Omental fat pad (tissue), 4 donors: ENCODE data around the gene AADACL4. TPM values are rescaled to one million over a fixed set of nuclear protein-coding genes. Genes with fewer than 3 reads are reported as not detected.

Experiments
- ATAC-seq: fragments of 150-250 bp; one replicate; pipeline ENCODE4 v1.9.1; 2016; ENCODE audit warnings: mild to moderate bottlenecking, moderate library complexity; ENCODE audit not compliant: low FRiP score
- DNase-seq: peaks from one replicate; pipeline ENCODE4 v3.0.0-alpha.2; 2019; ENCODE audit warnings: low spot score
- CTCF ChIP-seq, 3 donors: fragments of 450-650 bp; IDR thresholded peaks; one replicate each; pipeline ENCODE4 v1.5.1; 2016 to 2017; ENCODE audit warnings: antibody characterized with exemption in 3 of 3, mild to moderate bottlenecking in 3 of 3, moderate library complexity in 2 of 3
- total RNA-seq, 4 donors: library from RNA; depleted of rRNA; stranded (reverse); fragments of >200 nt; gene quantifications; one replicate each; pipeline ENCODE4 v1.1.0, GENCODE V29; 2016

Gene AADACL4
- total RNA-seq, 4 donors from 2014 or later = 0.28 TPM; not detected in 3

DNA sequence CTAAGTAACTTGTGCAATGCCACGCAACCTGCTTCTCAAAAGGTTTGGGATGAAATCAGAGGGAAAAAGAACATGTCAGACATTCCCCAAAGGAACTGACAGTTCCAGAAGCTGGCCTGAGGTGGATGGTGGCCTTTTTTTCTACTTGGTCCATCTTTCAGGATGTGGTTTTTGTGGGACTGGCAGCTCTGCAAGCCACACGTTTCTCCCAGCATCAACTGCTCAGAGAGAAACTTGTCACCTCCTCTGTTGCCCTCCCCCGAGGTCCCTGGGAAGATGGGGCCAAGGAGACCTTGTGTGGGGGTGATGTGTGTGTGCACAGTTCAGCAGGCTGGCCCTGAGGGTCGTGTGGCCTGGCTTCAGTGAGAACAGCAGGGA, 23.4 kb upstream of the AADACL4 start:
- TF ChIP-seq CTCF (IDR thresholded peaks at IDR 0.05) = no peak
- DNase-seq = no peak
- no peak for ATAC-seq

DNA sequence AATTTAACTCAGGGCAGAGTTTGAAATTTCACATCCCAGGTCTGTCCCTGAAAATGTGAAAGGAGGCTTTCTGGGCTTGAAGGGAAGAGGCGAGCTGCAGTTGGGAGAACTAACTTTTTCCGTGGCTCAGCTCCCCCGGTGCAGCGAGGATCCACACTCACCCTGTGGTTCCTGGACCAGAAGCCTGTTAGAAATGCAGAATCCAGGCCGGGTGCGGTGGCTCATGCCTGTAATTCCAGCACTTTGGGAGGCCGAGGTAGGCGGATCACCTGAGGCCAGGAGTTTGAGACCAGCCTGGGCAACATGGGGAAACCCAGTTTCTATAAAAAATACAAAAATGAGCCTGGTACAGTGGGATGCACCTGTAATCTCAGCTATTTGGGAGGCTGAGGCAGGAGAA, 23.0 kb upstream of the AADACL4 start:
- no peak for TF ChIP-seq CTCF (IDR thresholded peaks at IDR 0.05)
- no peak for ATAC-seq
- no peak for DNase-seq

DNA sequence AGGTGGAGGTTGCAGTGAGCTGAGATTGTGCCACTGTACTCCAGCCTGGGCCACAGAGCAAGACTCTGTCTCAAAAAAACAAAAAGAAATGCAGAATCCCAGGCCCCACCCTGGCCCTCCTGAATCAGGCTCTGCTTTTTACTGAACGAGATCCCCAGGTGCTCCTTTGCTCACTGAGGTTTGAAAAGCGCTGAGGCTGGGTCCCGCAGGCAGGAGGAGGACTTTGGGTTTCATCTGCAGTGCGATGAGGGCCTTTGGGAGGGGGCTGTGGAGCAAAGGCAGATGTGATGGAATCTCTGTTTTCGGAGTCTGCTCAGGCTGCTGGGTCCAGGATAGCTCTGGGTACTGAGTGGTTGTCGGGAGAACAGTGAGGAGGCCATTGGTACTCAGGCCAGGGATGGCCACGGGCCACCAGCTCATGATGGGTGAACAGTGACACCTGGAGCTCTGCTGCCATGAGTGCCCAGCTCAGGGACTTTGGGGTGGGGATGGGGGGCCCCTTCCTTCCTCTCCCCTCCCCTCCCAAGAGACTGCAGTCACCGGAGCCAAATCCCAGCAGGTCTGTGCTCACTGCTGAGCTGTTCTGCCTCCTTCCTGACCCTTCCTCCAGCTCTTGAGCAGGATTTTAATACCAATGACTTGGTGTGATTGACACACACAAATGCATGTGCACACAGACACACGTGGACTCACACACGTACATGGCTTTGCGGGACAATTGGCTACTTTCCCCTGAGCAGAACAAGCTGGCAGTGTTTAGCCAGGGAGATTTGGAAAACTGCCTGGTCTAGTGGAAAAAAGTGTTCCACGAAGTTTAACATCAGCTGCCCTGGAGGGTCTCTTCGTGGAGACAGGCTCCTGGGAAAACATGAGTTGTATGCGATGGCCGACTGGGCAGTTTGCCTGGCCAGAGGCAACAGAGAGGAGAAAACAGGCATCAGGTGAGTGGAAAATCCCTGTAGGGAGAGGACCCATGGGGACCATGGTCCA, 22.2 kb upstream of the AADACL4 start:
- ATAC-seq (no peak), DNase-seq (no peak)
- no peak for TF ChIP-seq CTCF (IDR thresholded peaks at IDR 0.05)

DNA sequence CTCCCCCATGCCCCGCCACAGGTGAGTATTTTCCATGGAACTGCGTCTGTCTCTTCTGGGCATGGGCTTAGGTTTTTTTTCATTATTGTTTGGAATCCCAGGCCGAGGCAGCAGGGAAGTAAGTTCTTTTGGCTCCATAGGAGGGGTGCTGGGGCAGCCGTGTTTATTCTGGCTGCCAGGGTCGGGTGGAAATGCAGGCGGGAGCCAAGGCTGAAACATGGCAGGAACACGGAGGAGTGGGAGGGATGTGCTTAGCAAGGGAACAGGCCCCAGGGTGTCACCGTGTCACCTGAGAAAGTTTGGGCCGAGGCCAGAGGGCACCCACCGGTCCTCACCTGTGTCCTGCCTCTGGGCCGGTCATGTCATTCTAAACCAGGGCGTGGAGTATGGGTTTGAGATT, 21.4 kb upstream of the AADACL4 start:
- no peak for DNase-seq
- TF ChIP-seq CTCF (IDR thresholded peaks at IDR 0.05) = no peak
- no peak for ATAC-seq

- DNase-seq = no peak
- ATAC-seq = no peak
- TF ChIP-seq CTCF (IDR thresholded peaks at IDR 0.05) = no peak
Observed at GRCh38 chr1:12625276-12625675, 18.6 kb upstream of the AADACL4 start.

DNA sequence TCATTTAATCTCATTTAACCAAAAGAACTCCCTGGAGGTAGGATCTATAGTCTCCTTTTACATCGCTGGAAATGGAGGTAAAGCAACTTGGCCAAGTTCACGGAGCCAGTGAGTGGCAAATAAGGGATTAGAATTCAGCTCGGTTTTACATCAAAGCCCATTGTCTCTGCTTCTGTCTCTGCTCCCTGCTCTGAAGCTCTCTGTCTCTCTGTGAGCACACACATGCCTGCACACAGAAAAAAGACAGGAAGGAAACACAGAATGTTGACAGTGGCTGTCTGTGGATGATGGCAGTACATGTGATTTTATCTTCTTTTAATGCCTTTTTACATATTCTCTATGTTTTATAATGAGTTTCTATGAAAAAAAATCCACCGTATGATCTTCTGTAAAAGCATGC, 17.0 kb upstream of the AADACL4 start:
- no peak for TF ChIP-seq CTCF (IDR thresholded peaks at IDR 0.05)

DNA sequence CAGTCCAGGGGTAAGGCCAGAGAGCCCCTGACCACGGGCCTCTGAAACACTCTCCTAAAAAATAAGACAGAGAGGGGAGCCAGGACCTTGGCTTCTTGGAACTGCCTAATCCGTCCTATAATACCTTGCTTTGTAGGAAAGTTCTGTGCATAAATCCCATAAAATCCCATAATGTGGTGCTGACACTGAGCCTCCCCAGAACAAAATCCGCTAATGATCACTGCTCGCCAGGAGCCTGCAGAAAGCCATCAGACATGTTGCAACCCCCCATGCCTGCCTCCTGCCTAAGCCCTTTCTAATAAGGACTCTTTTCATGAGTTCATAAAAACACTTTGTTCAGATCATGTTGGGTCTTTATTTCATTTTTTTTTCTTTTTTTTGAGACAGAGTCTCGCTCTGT, 16.6 kb upstream of the AADACL4 start:
- no peak for ATAC-seq
- TF ChIP-seq CTCF (IDR thresholded peaks at IDR 0.05) = no peak
- no peak for DNase-seq

More for the DNA sequence above, 17.0 kb upstream of the AADACL4 start:
- DNase-seq (no peak), ATAC-seq (no peak)
